DOHH2 (cell line): ENCODE results near the gene DAAM1.
A peak's percentile ranks its signal among the peaks of the same experiment; 100 is the strongest.

Experiments
- H3F3A ChIP-seq: fragments of 200-600 bp; sonication (generic), shearing (Covaris generic); 2 replicates; pipeline ENCODE4 v1.6.0; 2016; ENCODE audit warnings: antibody characterized with exemption, mild to moderate bottlenecking; ENCODE audit not compliant: control insufficient read depth, insufficient read depth
- H3K27ac ChIP-seq: fragments of 200-600 bp; sonication (generic); 2 replicates; pipeline ENCODE4 v1.5.1; 2014; ENCODE audit warnings: low read depth, mild to moderate bottlenecking, low read length, moderate library complexity
- H3K27me3 ChIP-seq: fragments of 200-600 bp; sonication (generic); 2 replicates; pipeline ENCODE4 v1.6.1; 2014; ENCODE audit warnings: mild to moderate bottlenecking, low read length, mixed read lengths; ENCODE audit not compliant: control insufficient read depth
- H3K36me3 ChIP-seq: fragments of 200-600 bp; sonication (generic); 2 replicates; pipeline ENCODE4 v1.6.1; 2014; ENCODE audit warnings: mild to moderate bottlenecking, low read length, moderate library complexity, mixed read lengths; ENCODE audit not compliant: control insufficient read depth
- H3K4me1 ChIP-seq: fragments of 200-600 bp; sonication (generic); 2 replicates; pipeline ENCODE4 v1.6.1; 2014; ENCODE audit warnings: mild to moderate bottlenecking, low read length, mixed read lengths; ENCODE audit not compliant: control insufficient read depth
- H3K4me2 ChIP-seq: fragments of 200-600 bp; sonication (generic); 2 replicates; pipeline ENCODE4 v1.6.0; 2014; ENCODE audit warnings: mild to moderate bottlenecking, low read length, moderate library complexity
- H3K4me3 ChIP-seq: fragments of 200-600 bp; sonication (generic); 2 replicates; pipeline ENCODE4 v1.5.1; 2014; ENCODE audit warnings: mild to moderate bottlenecking, low read length, mixed read lengths
- H3K79me2 ChIP-seq: fragments of 200-600 bp; sonication (generic); 2 replicates; pipeline ENCODE4 v1.6.1; 2014; ENCODE audit warnings: mild to moderate bottlenecking, low read length, mixed read lengths; ENCODE audit not compliant: control insufficient read depth
- H3K9me2 ChIP-seq: fragments of 200-600 bp; sonication (generic); replicated peaks from 2 replicates; pipeline ENCODE4 v1.6.1; 2014; ENCODE audit warnings: mild to moderate bottlenecking, low read length, mixed read lengths; ENCODE audit not compliant: control insufficient read depth
- H3K9me3 ChIP-seq: fragments of 200-600 bp; sonication (generic); 2 replicates; pipeline ENCODE4 v1.6.1; 2014; ENCODE audit warnings: antibody characterized with exemption, low read length, mixed read lengths; ENCODE audit not compliant: control insufficient read depth, insufficient read depth
- H4K20me1 ChIP-seq: fragments of 200-600 bp; sonication (generic); 2 replicates; pipeline ENCODE4 v1.6.0; 2014; ENCODE audit warnings: low read depth, mild to moderate bottlenecking, antibody characterized with exemption, low read length, moderate library complexity; ENCODE audit not compliant: control insufficient read depth, insufficient read depth
- CTCF ChIP-seq: fragments of 200-600 bp; sonication (generic); IDR thresholded peaks from one replicate; pipeline ENCODE4 v1.5.1; 2014; ENCODE audit warnings: antibody characterized with exemption, mild to moderate bottlenecking, low read depth, low read length; ENCODE audit not compliant: poor library complexity, severe bottlenecking
- EZH2phosphoT487 ChIP-seq: fragments of 200-600 bp; sonication (generic); IDR thresholded peaks from 2 replicates; pipeline ENCODE4 v1.6.1; 2017; ENCODE audit warnings: borderline replicate concordance, mild to moderate bottlenecking, antibody characterized with exemption, low read length, moderate library complexity, mixed read lengths

DAAM1 gene

GRCh38 chr14:59252772-59253500 is 64.5 kb downstream of the DAAM1 start:
- Histone ChIP-seq H3K27me3 (no peaks in the 10 kb centered on the region), H3F3A (no peaks in the 10 kb centered on the region), H3K4me3 (0 out of 2 replicates have a peak overlapping the region, but pooled peaks have one; percentile 1), H3K27ac (no peak overlapping the region), H3K79me2 (peaks cover 99% of the 10 kb centered on the region), H4K20me1 (no peaks in the 10 kb centered on the region), H3K36me3 (peaks cover 11% of the 10 kb centered on the region; the same call in 1 of the 2 replicates), H3K4me1 (peaks cover 47% of the 10 kb centered on the region), H3K4me2 (peak overlapping the region; percentile 10), H3K9me3 (no peaks in the 10 kb centered on the region), H3K9me2 (no peaks in the 10 kb centered on the region)
- no peak for TF ChIP-seq EZH2phosphoT487

DNA sequence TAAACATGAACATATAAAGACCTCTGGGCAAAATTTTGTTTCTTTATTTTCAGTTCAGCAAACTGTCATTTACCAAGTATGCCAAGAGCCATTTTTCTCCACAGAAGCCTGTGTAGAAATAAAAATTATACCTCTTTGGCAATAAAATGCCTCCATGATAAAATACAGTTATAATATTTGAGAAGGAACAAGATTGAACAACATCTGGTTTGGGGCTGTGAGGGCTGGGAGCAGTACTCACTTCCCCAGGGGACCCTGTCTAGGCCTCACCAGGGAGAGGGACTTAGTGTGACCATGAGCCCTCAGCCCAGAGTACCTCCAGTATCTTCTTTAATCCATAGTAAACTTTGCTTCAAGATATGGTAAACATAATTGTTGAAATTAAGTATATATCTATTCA is 65.1 kb downstream of the DAAM1 start:
- Histone ChIP-seq H3K9me2 (no peaks in the 10 kb centered on the region), H3K9me3 (no peaks in the 10 kb centered on the region), H3K27ac (no peak overlapping the region), H3F3A (no peaks in the 10 kb centered on the region), H4K20me1 (no peaks in the 10 kb centered on the region), H3K4me1 (peaks cover 47% of the 10 kb centered on the region), H3K27me3 (no peaks in the 10 kb centered on the region), H3K79me2 (peaks cover 99% of the 10 kb centered on the region), H3K4me3 (no peak overlapping the region), H3K4me2 (peak overlapping the region; percentile 10), H3K36me3 (peaks cover 11% of the 10 kb centered on the region; the same call in 1 of the 2 replicates)
- TF ChIP-seq CTCF (no peak), EZH2phosphoT487 (no peak)

- H3K4me1 ChIP-seq, result peaks cover 52% of the 10 kb centered on the region
- H3K27ac ChIP-seq, result no peak overlapping the region
- H3K36me3 ChIP-seq, result peaks cover 13% of the 10 kb centered on the region; the same call in 1 of the 2 replicates
- H3K79me2 ChIP-seq, result peaks cover 99% of the 10 kb centered on the region
- no peaks in the 10 kb centered on the region for H4K20me1 ChIP-seq
- no peaks in the 10 kb centered on the region for H3K9me3 ChIP-seq
- no peaks in the 10 kb centered on the region for H3K27me3 ChIP-seq
- TF ChIP-seq EZH2phosphoT487 (no peak), CTCF (no peak)
- peak overlapping the region; percentile 12 for H3K4me3 ChIP-seq
- no peaks in the 10 kb centered on the region for H3K9me2 ChIP-seq
- H3K4me2 ChIP-seq, result peak overlapping the region; percentile 47
- H3F3A ChIP-seq, result no peaks in the 10 kb centered on the region
Observed at GRCh38 chr14:59254146-59254910, 65.9 kb downstream of the DAAM1 start.
